Prostate gland (tissue), 2 donors: ENCODE data around the gene RNF44.

Source experiments
- POLR2A ChIP-seq: fragments of 450-650 bp; IDR thresholded peaks from one replicate; pipeline ENCODE4 v1.6.1; 2016; ENCODE audit warnings: antibody characterized with exemption, mild to moderate bottlenecking
- POLR2AphosphoS5 ChIP-seq: sonication (generic); formaldehyde crosslinking; IDR thresholded peaks from one replicate; pipeline ENCODE4 v1.6.1; 2017; ENCODE audit warnings: antibody characterized with exemption
- TF ChIP-seq, protein P1 (sequence below), 4 experiments: fragments of 200-600 bp in 2 of 4; fragments of 450-650 bp in 2 of 4; sonication (generic) in 2 of 4; IDR thresholded peaks; 1 replicate in 3 of 4; 2 replicates in 1 of 4; pipeline ENCODE4 v1.5.1; 2016 to 2019; ENCODE audit warnings: antibody characterized with exemption in 4 of 4, mild to moderate bottlenecking in 2 of 4, moderate library complexity in 2 of 4

DNA sequence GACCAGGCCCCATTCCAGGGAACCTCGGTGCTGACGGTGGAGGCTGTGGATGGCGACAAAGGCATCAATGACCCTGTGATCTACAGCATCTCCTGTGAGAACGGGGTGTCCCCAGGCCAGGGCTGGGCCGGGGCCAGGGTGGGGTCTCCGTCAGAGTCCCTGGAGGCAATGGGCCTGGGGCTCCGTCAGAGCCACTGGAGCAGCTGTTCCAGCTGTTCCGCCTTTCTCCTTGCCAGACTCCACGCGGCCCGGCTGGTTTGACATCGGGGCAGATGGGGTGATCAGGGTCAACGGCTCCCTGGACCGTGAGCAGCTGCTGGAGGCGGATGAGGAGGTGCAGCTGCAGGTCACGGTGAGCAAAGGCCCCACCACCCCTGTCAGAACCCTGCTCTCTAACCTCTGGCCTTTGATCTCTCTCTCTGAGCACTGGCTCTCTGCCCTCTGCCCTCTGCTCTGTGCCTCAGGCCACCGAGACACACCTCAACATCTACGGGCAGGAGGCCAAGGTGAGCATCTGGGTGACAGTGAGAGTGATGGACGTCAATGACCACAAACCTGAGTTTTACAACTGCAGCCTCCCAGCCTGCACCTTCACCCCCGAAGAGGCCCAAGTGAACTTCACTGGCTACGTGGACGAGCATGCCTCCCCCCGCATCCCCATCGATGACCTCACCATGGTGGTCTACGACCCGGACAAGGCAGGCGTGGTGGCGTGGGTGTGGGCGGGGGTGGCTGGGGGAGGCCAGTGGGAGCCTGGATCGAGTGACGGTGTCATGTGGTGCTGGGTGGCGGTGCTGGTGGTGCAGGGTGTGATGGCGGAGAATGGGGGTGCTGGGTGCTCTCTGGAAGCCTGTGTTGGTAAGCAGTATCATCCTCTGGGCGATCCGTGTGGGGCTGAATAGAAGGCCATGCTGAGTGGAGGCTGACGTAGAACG is 38.6 kb upstream of the RNF44 start:
- TF ChIP-seq POLR2A (no peak), POLR2AphosphoS5 (no peak)
- TF ChIP-seq, protein P1, sequence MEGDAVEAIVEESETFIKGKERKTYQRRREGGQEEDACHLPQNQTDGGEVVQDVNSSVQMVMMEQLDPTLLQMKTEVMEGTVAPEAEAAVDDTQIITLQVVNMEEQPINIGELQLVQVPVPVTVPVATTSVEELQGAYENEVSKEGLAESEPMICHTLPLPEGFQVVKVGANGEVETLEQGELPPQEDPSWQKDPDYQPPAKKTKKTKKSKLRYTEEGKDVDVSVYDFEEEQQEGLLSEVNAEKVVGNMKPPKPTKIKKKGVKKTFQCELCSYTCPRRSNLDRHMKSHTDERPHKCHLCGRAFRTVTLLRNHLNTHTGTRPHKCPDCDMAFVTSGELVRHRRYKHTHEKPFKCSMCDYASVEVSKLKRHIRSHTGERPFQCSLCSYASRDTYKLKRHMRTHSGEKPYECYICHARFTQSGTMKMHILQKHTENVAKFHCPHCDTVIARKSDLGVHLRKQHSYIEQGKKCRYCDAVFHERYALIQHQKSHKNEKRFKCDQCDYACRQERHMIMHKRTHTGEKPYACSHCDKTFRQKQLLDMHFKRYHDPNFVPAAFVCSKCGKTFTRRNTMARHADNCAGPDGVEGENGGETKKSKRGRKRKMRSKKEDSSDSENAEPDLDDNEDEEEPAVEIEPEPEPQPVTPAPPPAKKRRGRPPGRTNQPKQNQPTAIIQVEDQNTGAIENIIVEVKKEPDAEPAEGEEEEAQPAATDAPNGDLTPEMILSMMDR (IDR thresholded peaks at IDR 0.05), result no peak
